ENCODE measurements around the gene TREM2.

The TREM2 gene

GRCh38 chr6:41155132-41155805, 7.6 kb downstream of the TREM2 start:
- Histone ChIP-seq H3K27ac (ENCODE audit: low read depth, low read length) (no peak overlapping the region), H3K4me1 (ENCODE audit: control insufficient read depth in 1 of 2, insufficient read depth in 2 of 2, low read length in 2 of 2) (no peaks in the 10 kb centered on the region), H3K36me3 (ENCODE audit: control insufficient read depth in 1 of 2, insufficient read depth in 2 of 2, low read length in 2 of 2) (no peaks in the 10 kb centered on the region), H3K9me3 (ENCODE audit: control insufficient read depth in 1 of 2, low read length in 2 of 2) (no peaks in the 10 kb centered on the region), H3K9ac (ENCODE audit: low read depth in 1 of 2, low read length in 2 of 2) (no peak overlapping the region), H3K4me3 (ENCODE audit: low read depth in 1 of 2, low read length in 2 of 2) (no peak overlapping the region), H3K27me3 (ENCODE audit: control insufficient read depth in 1 of 2, insufficient read depth in 2 of 2, low read length in 2 of 2) (peaks cover 0 to 5% of the 10 kb centered on the region in 2 donors)

- H3K9ac ChIP-seq (ENCODE audit: low read depth in 1 of 2, low read length in 2 of 2), result no peak within 1 kb of the TSS
- peaks cover 0 to 5% of the 10 kb centered on the region in 2 donors for H3K27me3 ChIP-seq (ENCODE audit: control insufficient read depth in 1 of 2, insufficient read depth in 2 of 2, low read length in 2 of 2)
- H3K4me1 ChIP-seq (ENCODE audit: control insufficient read depth in 1 of 2, insufficient read depth in 2 of 2, low read length in 2 of 2), result no peaks in the 10 kb centered on the region
- no peak within 1 kb of the TSS for H3K27ac ChIP-seq (ENCODE audit: low read depth, low read length)
- H3K4me3 ChIP-seq (ENCODE audit: low read depth in 1 of 2, low read length in 2 of 2), result no peak within 1 kb of the TSS
- no peaks in the 10 kb centered on the region for H3K36me3 ChIP-seq (ENCODE audit: control insufficient read depth in 1 of 2, insufficient read depth in 2 of 2, low read length in 2 of 2)
- no peaks in the 10 kb centered on the region for H3K9me3 ChIP-seq (ENCODE audit: control insufficient read depth in 1 of 2, low read length in 2 of 2)
These were observed 8.8 kb downstream of the TREM2 start, which contains the start of gene TREML1 for GRCh38 chr6:41153992-41154625. TSS of gene TREML1 (minus strand) at chr6:41154347. CDS start at chr6:41154288, 59 bp downstream.

DNA sequence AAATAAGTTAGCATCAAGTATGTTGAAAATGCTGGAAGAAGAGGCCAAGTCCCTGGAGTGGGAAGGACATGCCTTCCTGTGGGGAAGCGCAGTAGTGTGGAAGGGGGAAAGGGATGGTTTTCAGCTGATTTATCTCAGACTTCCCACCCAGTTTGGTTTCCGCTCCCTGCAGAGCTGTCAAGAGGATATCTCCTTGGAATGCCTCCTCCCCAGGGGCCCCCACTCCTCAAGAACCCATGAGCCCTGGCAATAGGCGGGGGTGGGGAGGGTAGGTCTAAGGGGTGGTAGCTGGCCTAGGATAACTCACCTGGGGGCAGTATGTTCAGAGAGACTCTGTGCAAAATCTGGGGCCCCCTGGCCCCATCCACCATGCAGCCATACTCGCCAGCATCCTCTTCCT, 9.5 kb downstream of the TREM2 start:
- Histone ChIP-seq H3K9me3 (ENCODE audit: control insufficient read depth in 1 of 2, low read length in 2 of 2) (no peaks in the 10 kb centered on the region), H3K4me1 (ENCODE audit: control insufficient read depth in 1 of 2, insufficient read depth in 2 of 2, low read length in 2 of 2) (no peaks in the 10 kb centered on the region), H3K4me3 (ENCODE audit: low read depth in 1 of 2, low read length in 2 of 2) (no peak overlapping the region), H3K9ac (ENCODE audit: low read depth in 1 of 2, low read length in 2 of 2) (no peak overlapping the region), H3K36me3 (ENCODE audit: control insufficient read depth in 1 of 2, insufficient read depth in 2 of 2, low read length in 2 of 2) (no peaks in the 10 kb centered on the region), H3K27me3 (ENCODE audit: control insufficient read depth in 1 of 2, insufficient read depth in 2 of 2, low read length in 2 of 2) (peaks cover 0 to 5% of the 10 kb centered on the region in 2 donors), H3K27ac (ENCODE audit: low read depth, low read length) (no peak overlapping the region)

DNA sequence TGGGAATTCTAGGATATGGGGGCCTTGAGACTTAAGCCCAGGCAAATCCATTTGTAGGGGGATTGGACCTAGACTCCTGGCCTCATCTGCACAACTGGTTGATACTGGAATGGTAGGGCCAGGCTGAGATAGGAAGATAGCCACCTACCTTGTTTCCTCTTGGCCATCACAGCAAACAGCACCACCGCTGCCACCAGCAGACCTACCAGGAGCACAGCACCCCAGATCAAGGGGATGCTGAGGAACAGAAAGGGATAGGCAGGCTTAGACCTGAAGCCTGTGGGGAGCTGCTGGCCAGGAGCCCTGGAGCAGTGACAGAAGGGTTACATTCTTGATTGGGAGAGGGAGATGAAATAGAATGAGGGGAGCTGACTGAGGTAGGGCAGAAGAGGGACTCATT, 12.2 kb downstream of the TREM2 start:
- no peak overlapping the region for H3K4me3 ChIP-seq (ENCODE audit: low read depth in 1 of 2, low read length in 2 of 2)
- no peak overlapping the region for H3K27ac ChIP-seq (ENCODE audit: low read depth, low read length)
- no peaks in the 10 kb centered on the region for H3K36me3 ChIP-seq (ENCODE audit: control insufficient read depth in 1 of 2, insufficient read depth in 2 of 2, low read length in 2 of 2)
- H3K4me1 ChIP-seq (ENCODE audit: control insufficient read depth in 1 of 2, insufficient read depth in 2 of 2, low read length in 2 of 2), result no peaks in the 10 kb centered on the region
- no peaks in the 10 kb centered on the region for H3K27me3 ChIP-seq (ENCODE audit: control insufficient read depth in 1 of 2, insufficient read depth in 2 of 2, low read length in 2 of 2)
- no peak overlapping the region for H3K9ac ChIP-seq (ENCODE audit: low read depth in 1 of 2, low read length in 2 of 2)
- no peaks in the 10 kb centered on the region for H3K9me3 ChIP-seq (ENCODE audit: control insufficient read depth in 1 of 2, low read length in 2 of 2)

GRCh38 chr6:41147917-41148316, 15.0 kb downstream of the TREM2 start:
- H3K4me3 ChIP-seq (ENCODE audit: low read depth in 1 of 2, low read length in 2 of 2), result no peak overlapping the region
- no peaks in the 10 kb centered on the region for H3K36me3 ChIP-seq (ENCODE audit: control insufficient read depth in 1 of 2, insufficient read depth in 2 of 2, low read length in 2 of 2)
- H3K27me3 ChIP-seq (ENCODE audit: control insufficient read depth in 1 of 2, insufficient read depth in 2 of 2, low read length in 2 of 2), result no peaks in the 10 kb centered on the region
- H3K9me3 ChIP-seq (ENCODE audit: control insufficient read depth in 1 of 2, low read length in 2 of 2), result no peaks in the 10 kb centered on the region
- no peak overlapping the region for H3K27ac ChIP-seq (ENCODE audit: low read depth, low read length)
- no peak overlapping the region for H3K9ac ChIP-seq (ENCODE audit: low read depth in 1 of 2, low read length in 2 of 2)
- no peaks in the 10 kb centered on the region for H3K4me1 ChIP-seq (ENCODE audit: control insufficient read depth in 1 of 2, insufficient read depth in 2 of 2, low read length in 2 of 2)

DNA sequence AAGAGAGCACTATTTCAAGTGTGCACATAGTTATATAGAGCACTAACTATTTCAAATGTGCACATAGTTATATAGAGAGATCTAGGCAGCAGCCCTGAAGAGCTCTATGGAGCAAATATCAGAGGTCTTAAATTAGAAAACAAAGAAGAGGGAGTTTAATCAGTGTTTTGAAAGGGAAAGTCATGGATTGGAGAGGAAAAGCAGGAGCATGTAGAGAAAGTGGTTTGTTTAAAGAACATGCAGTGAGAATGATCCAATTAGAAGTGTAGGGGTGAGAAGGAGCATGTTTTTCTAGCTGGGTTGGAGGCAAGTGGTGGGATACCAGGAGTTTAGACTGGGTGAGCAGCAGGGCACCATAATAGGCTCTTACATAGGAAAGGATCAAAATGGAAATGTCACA, 26.0 kb downstream of the TREM2 start:
- Histone ChIP-seq H3K9ac (ENCODE audit: low read depth in 1 of 2, low read length in 2 of 2) (no peak overlapping the region), H3K9me3 (ENCODE audit: control insufficient read depth in 1 of 2, low read length in 2 of 2) (no peaks in the 10 kb centered on the region), H3K4me1 (ENCODE audit: control insufficient read depth in 1 of 2, insufficient read depth in 2 of 2, low read length in 2 of 2) (no peaks in the 10 kb centered on the region), H3K27me3 (ENCODE audit: control insufficient read depth in 1 of 2, insufficient read depth in 2 of 2, low read length in 2 of 2) (no peaks in the 10 kb centered on the region), H3K27ac (ENCODE audit: low read depth, low read length) (no peak overlapping the region), H3K4me3 (ENCODE audit: low read depth in 1 of 2, low read length in 2 of 2) (no peak overlapping the region), H3K36me3 (ENCODE audit: control insufficient read depth in 1 of 2, insufficient read depth in 2 of 2, low read length in 2 of 2) (no peaks in the 10 kb centered on the region)

GRCh38 chr6:41135062-41135832, 27.7 kb downstream of the TREM2 start:
- Histone ChIP-seq H3K36me3 (ENCODE audit: control insufficient read depth in 1 of 2, insufficient read depth in 2 of 2, low read length in 2 of 2) (no peaks in the 10 kb centered on the region), H3K9me3 (ENCODE audit: control insufficient read depth in 1 of 2, low read length in 2 of 2) (no peaks in the 10 kb centered on the region), H3K4me3 (ENCODE audit: low read depth in 1 of 2, low read length in 2 of 2) (no peak overlapping the region), H3K4me1 (ENCODE audit: control insufficient read depth in 1 of 2, insufficient read depth in 2 of 2, low read length in 2 of 2) (no peaks in the 10 kb centered on the region), H3K27ac (ENCODE audit: low read depth, low read length) (no peak overlapping the region), H3K9ac (ENCODE audit: low read depth in 1 of 2, low read length in 2 of 2) (no peak overlapping the region), H3K27me3 (ENCODE audit: control insufficient read depth in 1 of 2, insufficient read depth in 2 of 2, low read length in 2 of 2) (no peaks in the 10 kb centered on the region)

- no peaks in the 10 kb centered on the region for H3K4me1 ChIP-seq (ENCODE audit: control insufficient read depth in 1 of 2, insufficient read depth in 2 of 2, low read length in 2 of 2)
- no peaks in the 10 kb centered on the region for H3K36me3 ChIP-seq (ENCODE audit: control insufficient read depth in 1 of 2, insufficient read depth in 2 of 2, low read length in 2 of 2)
- H3K27me3 ChIP-seq (ENCODE audit: control insufficient read depth in 1 of 2, insufficient read depth in 2 of 2, low read length in 2 of 2), result no peaks in the 10 kb centered on the region
- no peak overlapping the region for H3K27ac ChIP-seq (ENCODE audit: low read depth, low read length)
- no peaks in the 10 kb centered on the region for H3K9me3 ChIP-seq (ENCODE audit: control insufficient read depth in 1 of 2, low read length in 2 of 2)
- no peak overlapping the region for H3K9ac ChIP-seq (ENCODE audit: low read depth in 1 of 2, low read length in 2 of 2)
- H3K4me3 ChIP-seq (ENCODE audit: low read depth in 1 of 2, low read length in 2 of 2), result no peak overlapping the region
These were observed 30.7 kb downstream of the TREM2 start for GRCh38 chr6:41132254-41132653.

DNA sequence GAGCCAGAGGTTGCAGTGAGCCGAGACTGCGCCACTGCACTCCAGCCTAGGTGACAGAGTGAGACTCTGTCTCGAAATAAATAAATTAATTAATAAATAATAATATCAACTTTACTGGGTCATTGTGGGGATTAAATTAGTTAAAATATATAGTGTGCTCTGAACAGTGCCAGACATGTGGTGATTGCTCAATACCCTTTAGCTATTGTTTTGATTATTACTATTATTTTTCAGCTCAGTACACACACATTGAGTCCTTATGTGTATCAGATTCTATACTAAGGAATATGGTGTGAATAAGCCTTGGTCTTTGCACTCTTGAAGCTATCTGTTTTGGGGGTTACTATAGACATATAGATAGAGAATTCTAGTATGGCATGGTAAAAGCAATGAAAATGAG, 37.6 kb downstream of the TREM2 start:
- Histone ChIP-seq H3K9me3 (ENCODE audit: control insufficient read depth in 1 of 2, low read length in 2 of 2) (no peaks in the 10 kb centered on the region), H3K4me3 (ENCODE audit: low read depth in 1 of 2, low read length in 2 of 2) (no peak overlapping the region), H3K27me3 (ENCODE audit: control insufficient read depth in 1 of 2, insufficient read depth in 2 of 2, low read length in 2 of 2) (no peaks in the 10 kb centered on the region), H3K9ac (ENCODE audit: low read depth in 1 of 2, low read length in 2 of 2) (no peak overlapping the region), H3K27ac (ENCODE audit: low read depth, low read length) (no peak overlapping the region), H3K4me1 (ENCODE audit: control insufficient read depth in 1 of 2, insufficient read depth in 2 of 2, low read length in 2 of 2) (no peaks in the 10 kb centered on the region), H3K36me3 (ENCODE audit: control insufficient read depth in 1 of 2, insufficient read depth in 2 of 2, low read length in 2 of 2) (no peaks in the 10 kb centered on the region)

GRCh38 chr6:41122918-41123317, 40.0 kb downstream of the TREM2 start:
- Histone ChIP-seq H3K27ac (ENCODE audit: low read depth, low read length) (no peak overlapping the region), H3K4me3 (ENCODE audit: low read depth in 1 of 2, low read length in 2 of 2) (no peak overlapping the region), H3K27me3 (ENCODE audit: control insufficient read depth in 1 of 2, insufficient read depth in 2 of 2, low read length in 2 of 2) (no peaks in the 10 kb centered on the region), H3K4me1 (ENCODE audit: control insufficient read depth in 1 of 2, insufficient read depth in 2 of 2, low read length in 2 of 2) (no peaks in the 10 kb centered on the region), H3K9ac (ENCODE audit: low read depth in 1 of 2, low read length in 2 of 2) (no peak overlapping the region), H3K9me3 (ENCODE audit: control insufficient read depth in 1 of 2, low read length in 2 of 2) (no peaks in the 10 kb centered on the region), H3K36me3 (ENCODE audit: control insufficient read depth in 1 of 2, insufficient read depth in 2 of 2, low read length in 2 of 2) (no peaks in the 10 kb centered on the region)
